GM23338 (cell line): ENCODE results near the gene FBRSL1. TPM values are rescaled to one million over a fixed set of nuclear protein-coding genes. Genes with fewer than 3 reads are reported as not detected.

Source experiments
- ATAC-seq: fragments of 200-7000 bp; cut with Tn5 transposase; 3 replicates; pipeline ENCODE4 v1.9.1; 2020
- DNase-seq: peaks from one replicate; pipeline ENCODE4 v3.0.0-alpha.2; 2015; ENCODE audit warnings: low spot score
- H2AFZ ChIP-seq: fragments of 200-600 bp; sonication (generic); 2 replicates; pipeline ENCODE4 v1.8.0; 2016; ENCODE audit warnings: antibody characterized with exemption, mild to moderate bottlenecking, moderate library complexity
- H3F3A ChIP-seq: fragments of 200-600 bp; sonication (generic); replicated peaks from 2 replicates; pipeline ENCODE4 v1.8.0; 2017; ENCODE audit warnings: antibody characterized with exemption, mixed run types, low read depth
- H3K27ac ChIP-seq: fragments of 200-600 bp; sonication (generic); 2 replicates; pipeline ENCODE4 v1.6.1; 2016; ENCODE audit warnings: low read depth
- H3K27me3 ChIP-seq: fragments of 200-600 bp; sonication (generic); 2 replicates; pipeline ENCODE4 v1.8.0; 2016; ENCODE audit warnings: mild to moderate bottlenecking, mixed run types, moderate library complexity; ENCODE audit not compliant: insufficient read depth
- H3K36me3 ChIP-seq: fragments of 200-600 bp; sonication (generic); 2 replicates; pipeline ENCODE4 v1.8.0; 2016; ENCODE audit warnings: mild to moderate bottlenecking; ENCODE audit not compliant: insufficient read depth
- H3K4me1 ChIP-seq: fragments of 200-600 bp; sonication (generic); 2 replicates; pipeline ENCODE4 v1.8.0; 2016; ENCODE audit warnings: mild to moderate bottlenecking, moderate library complexity; ENCODE audit not compliant: insufficient read depth
- H3K4me2 ChIP-seq: fragments of 200-600 bp; sonication (generic); 2 replicates; pipeline ENCODE4 v1.7.1; 2017; ENCODE audit warnings: mixed run types
- H3K4me3 ChIP-seq: fragments of 200-600 bp; sonication (generic); 2 replicates; pipeline ENCODE4 v1.6.1; 2016; ENCODE audit warnings: mixed run types
- H3K79me2 ChIP-seq: fragments of 200-600 bp; sonication (generic); replicated peaks from 2 replicates; pipeline ENCODE4 v1.8.0; 2017; ENCODE audit warnings: mild to moderate bottlenecking; ENCODE audit not compliant: insufficient read depth
- H3K9me2 ChIP-seq: fragments of 200-600 bp; sonication (generic); 2 replicates; pipeline ENCODE4 v1.8.0; 2017; ENCODE audit not compliant: insufficient read depth
- H4K20me1 ChIP-seq: fragments of 200-600 bp; sonication (generic); replicated peaks from 2 replicates; pipeline ENCODE4 v1.8.0; 2017; ENCODE audit warnings: mild to moderate bottlenecking; ENCODE audit not compliant: insufficient read depth
- H3K27ac Mint-ChIP-seq: 2 replicates; pipeline ENCODE4 v1.8.0; 2020; ENCODE audit warnings: inconsistent platforms, mild to moderate bottlenecking, moderate library complexity, mixed read lengths
- H3K27me3 Mint-ChIP-seq: 3 replicates; pipeline ENCODE4 v1.8.0; 2022; ENCODE audit warnings: low read depth, mild to moderate bottlenecking, moderate library complexity, mixed read lengths, inconsistent platforms; ENCODE audit not compliant: insufficient read depth, poor library complexity
- H3K36me3 Mint-ChIP-seq: 3 replicates; pipeline ENCODE4 v1.8.0; 2021; ENCODE audit warnings: low read depth, mild to moderate bottlenecking, inconsistent platforms, moderate library complexity, mixed read lengths
- H3K4me1 Mint-ChIP-seq: 3 replicates; pipeline ENCODE4 v1.8.0; 2020; ENCODE audit warnings: mild to moderate bottlenecking, inconsistent platforms, mixed read lengths
- H3K4me3 Mint-ChIP-seq: 3 replicates; pipeline ENCODE4 v1.8.0; 2021; ENCODE audit warnings: moderate library complexity, mild to moderate bottlenecking, inconsistent platforms, mixed read lengths
- H3K9me3 Mint-ChIP-seq: 3 replicates; pipeline ENCODE4 v1.8.0; 2020; ENCODE audit warnings: moderate library complexity, mild to moderate bottlenecking, inconsistent platforms, mixed read lengths
- CREB1 ChIP-seq: fragments of 250-450 bp; sonication (Bioruptor Pico); IDR thresholded peaks from 2 replicates; pipeline ENCODE4 v1.5.0; 2020; ENCODE audit warnings: low read depth, mild to moderate bottlenecking, moderate library complexity
- EZH2 ChIP-seq: fragments of 200-600 bp; sonication (generic); IDR thresholded peaks from one replicate; pipeline ENCODE4 v1.8.0; 2017; ENCODE audit warnings: antibody characterized with exemption, mild to moderate bottlenecking, low read depth; ENCODE audit not compliant: unreplicated experiment
- EZH2phosphoT487 ChIP-seq: fragments of 200-600 bp; sonication (generic); IDR thresholded peaks from one replicate; pipeline ENCODE4 v1.8.1; 2018; ENCODE audit warnings: antibody characterized with exemption; ENCODE audit not compliant: unreplicated experiment
- JUNB ChIP-seq: IDR thresholded peaks from one replicate; pipeline ENCODE4 v1.6.1; 2016; ENCODE audit warnings: antibody characterized with exemption; ENCODE audit not compliant: unreplicated experiment
- NANOG ChIP-seq: IDR thresholded peaks from 2 replicates; pipeline ENCODE4 v1.6.1; 2016; ENCODE audit warnings: antibody characterized with exemption, borderline replicate concordance
- POLR2AphosphoS5 ChIP-seq: IDR thresholded peaks from 2 replicates; pipeline ENCODE4 v1.6.1; 2016; ENCODE audit warnings: antibody characterized with exemption, low read depth
- STAT1 ChIP-seq: IDR thresholded peaks from one replicate; pipeline ENCODE4 v1.6.1; 2016; ENCODE audit warnings: antibody characterized with exemption; ENCODE audit not compliant: unreplicated experiment
- ZNF114 ChIP-seq: fragments of 250-450 bp; sonication (Bioruptor Pico); IDR thresholded peaks from 2 replicates; pipeline ENCODE4 v1.5.0; 2020; ENCODE audit warnings: mild to moderate bottlenecking, moderate library complexity
- ZNF331 ChIP-seq: fragments of 250-450 bp; sonication (Bioruptor Pico); IDR thresholded peaks from 2 replicates; pipeline ENCODE4 v1.5.0; 2020; ENCODE audit warnings: low read depth, mild to moderate bottlenecking, moderate library complexity
- polyA plus RNA-seq: library from polyadenylated mRNA; unstranded; fragments of >200 nt; fragmentation: Nextera tagmentation; extraction: Ambion mirVana; gene quantifications from 2 replicates; pipeline ENCODE4 v1.2.1, GENCODE V29; 2016
- total RNA-seq: library from RNA; depleted of rRNA; stranded (reverse); fragments of >200 nt; shearing (Covaris generic); gene quantifications from 2 replicates; pipeline ENCODE4 v1.2.3, GENCODE V29; 2014
- TF ChIP-seq, protein P1 (sequence below): IDR thresholded peaks from one replicate; pipeline ENCODE4 v1.6.1; 2018; ENCODE audit warnings: antibody characterized with exemption; ENCODE audit not compliant: unreplicated experiment
- TF ChIP-seq, protein P2 (sequence below), 2 experiments: fragments of 200-600 bp in 1 of 2; sonication (generic) in 1 of 2; conservative IDR thresholded peaks; 2 replicates each; pipeline versions ENCODE4 v1.5.1 to v1.6.1; 2016 to 2017; ENCODE audit warnings: antibody characterized with exemption in 2 of 2, low read depth in 2 of 2, mild to moderate bottlenecking in 2 of 2, moderate library complexity in 1 of 2
- TF ChIP-seq, protein P3 (sequence below): fragments of 250-450 bp; sonication (Bioruptor Pico); IDR thresholded peaks from 2 replicates; pipeline ENCODE4 v1.5.0; 2020; ENCODE audit warnings: mild to moderate bottlenecking, moderate library complexity
- TF ChIP-seq, protein P4 (sequence below): IDR thresholded peaks from 2 replicates; pipeline ENCODE4 v1.6.1; 2016; ENCODE audit warnings: antibody characterized with exemption

Gene FBRSL1
- total and polyA plus RNA-seq, 2 experiments from 2014 or later = 37.8 to 89.8 TPM

DNA sequence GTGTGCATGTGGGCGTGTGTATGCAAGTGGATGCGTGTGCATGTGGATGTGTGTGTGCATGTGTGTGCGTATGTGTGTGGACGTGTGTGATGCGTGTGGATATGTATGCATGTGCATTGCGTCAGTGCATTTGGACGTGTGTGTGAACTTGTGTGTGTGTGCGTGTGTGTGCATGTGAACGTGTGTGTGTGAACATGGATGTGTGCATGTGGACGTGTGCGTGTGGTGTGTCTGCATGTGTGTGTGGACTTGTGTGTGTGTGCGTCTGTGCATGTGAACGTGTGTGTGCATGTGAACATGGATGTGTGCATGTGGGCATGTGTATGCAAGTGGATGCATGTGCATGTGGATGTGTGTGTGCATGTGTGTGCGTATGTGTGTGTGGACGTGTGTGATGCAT lies 34.4 kb upstream of the FBRSL1 start:
- no peak overlapping the region for H3K4me2 ChIP-seq
- DNase-seq (no peak), ATAC-seq (no peak)
- Mint-ChIP-seq H3K27ac (no peak overlapping the region), H3K4me1 (no peaks in the 10 kb centered on the region; the same call in 2 of the 3 replicates), H3K4me3 (no peak overlapping the region; the same call in 2 of the 3 replicates), H3K27me3 (peaks cover 48% of the 10 kb centered on the region), H3K36me3 (peaks cover 6% of the 10 kb centered on the region; the same call in 2 of the 3 replicates), H3K9me3 (peaks cover 19% of the 10 kb centered on the region)
- no peaks in the 10 kb centered on the region for H3K9me2 ChIP-seq
- H3K27ac ChIP-seq = no peak overlapping the region
- no peaks in the 10 kb centered on the region for H3K4me1 ChIP-seq
- no peak overlapping the region for H2AFZ ChIP-seq
- no peaks in the 10 kb centered on the region for H4K20me1 ChIP-seq
- peaks cover 10% of the 10 kb centered on the region; the same call in 1 of the 2 replicates for H3F3A ChIP-seq
- TF ChIP-seq JUNB = no peak
- TF ChIP-seq CREB1 = no peak
- TF ChIP-seq, protein P1, sequence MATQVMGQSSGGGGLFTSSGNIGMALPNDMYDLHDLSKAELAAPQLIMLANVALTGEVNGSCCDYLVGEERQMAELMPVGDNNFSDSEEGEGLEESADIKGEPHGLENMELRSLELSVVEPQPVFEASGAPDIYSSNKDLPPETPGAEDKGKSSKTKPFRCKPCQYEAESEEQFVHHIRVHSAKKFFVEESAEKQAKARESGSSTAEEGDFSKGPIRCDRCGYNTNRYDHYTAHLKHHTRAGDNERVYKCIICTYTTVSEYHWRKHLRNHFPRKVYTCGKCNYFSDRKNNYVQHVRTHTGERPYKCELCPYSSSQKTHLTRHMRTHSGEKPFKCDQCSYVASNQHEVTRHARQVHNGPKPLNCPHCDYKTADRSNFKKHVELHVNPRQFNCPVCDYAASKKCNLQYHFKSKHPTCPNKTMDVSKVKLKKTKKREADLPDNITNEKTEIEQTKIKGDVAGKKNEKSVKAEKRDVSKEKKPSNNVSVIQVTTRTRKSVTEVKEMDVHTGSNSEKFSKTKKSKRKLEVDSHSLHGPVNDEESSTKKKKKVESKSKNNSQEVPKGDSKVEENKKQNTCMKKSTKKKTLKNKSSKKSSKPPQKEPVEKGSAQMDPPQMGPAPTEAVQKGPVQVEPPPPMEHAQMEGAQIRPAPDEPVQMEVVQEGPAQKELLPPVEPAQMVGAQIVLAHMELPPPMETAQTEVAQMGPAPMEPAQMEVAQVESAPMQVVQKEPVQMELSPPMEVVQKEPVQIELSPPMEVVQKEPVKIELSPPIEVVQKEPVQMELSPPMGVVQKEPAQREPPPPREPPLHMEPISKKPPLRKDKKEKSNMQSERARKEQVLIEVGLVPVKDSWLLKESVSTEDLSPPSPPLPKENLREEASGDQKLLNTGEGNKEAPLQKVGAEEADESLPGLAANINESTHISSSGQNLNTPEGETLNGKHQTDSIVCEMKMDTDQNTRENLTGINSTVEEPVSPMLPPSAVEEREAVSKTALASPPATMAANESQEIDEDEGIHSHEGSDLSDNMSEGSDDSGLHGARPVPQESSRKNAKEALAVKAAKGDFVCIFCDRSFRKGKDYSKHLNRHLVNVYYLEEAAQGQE = no peak
- TF ChIP-seq, protein P2, sequence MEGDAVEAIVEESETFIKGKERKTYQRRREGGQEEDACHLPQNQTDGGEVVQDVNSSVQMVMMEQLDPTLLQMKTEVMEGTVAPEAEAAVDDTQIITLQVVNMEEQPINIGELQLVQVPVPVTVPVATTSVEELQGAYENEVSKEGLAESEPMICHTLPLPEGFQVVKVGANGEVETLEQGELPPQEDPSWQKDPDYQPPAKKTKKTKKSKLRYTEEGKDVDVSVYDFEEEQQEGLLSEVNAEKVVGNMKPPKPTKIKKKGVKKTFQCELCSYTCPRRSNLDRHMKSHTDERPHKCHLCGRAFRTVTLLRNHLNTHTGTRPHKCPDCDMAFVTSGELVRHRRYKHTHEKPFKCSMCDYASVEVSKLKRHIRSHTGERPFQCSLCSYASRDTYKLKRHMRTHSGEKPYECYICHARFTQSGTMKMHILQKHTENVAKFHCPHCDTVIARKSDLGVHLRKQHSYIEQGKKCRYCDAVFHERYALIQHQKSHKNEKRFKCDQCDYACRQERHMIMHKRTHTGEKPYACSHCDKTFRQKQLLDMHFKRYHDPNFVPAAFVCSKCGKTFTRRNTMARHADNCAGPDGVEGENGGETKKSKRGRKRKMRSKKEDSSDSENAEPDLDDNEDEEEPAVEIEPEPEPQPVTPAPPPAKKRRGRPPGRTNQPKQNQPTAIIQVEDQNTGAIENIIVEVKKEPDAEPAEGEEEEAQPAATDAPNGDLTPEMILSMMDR (conservative IDR thresholded peaks at IDR 0.05; ENCODE audit: low read depth in 2 of 2) = no peak
- TF ChIP-seq ZNF331 (CRISPR knock-in tag) = no peak
- no peak for TF ChIP-seq STAT1
- TF ChIP-seq POLR2AphosphoS5 = no peak
- TF ChIP-seq EZH2 = no peak
- no peak for TF ChIP-seq EZH2phosphoT487
- TF ChIP-seq, protein P3, sequence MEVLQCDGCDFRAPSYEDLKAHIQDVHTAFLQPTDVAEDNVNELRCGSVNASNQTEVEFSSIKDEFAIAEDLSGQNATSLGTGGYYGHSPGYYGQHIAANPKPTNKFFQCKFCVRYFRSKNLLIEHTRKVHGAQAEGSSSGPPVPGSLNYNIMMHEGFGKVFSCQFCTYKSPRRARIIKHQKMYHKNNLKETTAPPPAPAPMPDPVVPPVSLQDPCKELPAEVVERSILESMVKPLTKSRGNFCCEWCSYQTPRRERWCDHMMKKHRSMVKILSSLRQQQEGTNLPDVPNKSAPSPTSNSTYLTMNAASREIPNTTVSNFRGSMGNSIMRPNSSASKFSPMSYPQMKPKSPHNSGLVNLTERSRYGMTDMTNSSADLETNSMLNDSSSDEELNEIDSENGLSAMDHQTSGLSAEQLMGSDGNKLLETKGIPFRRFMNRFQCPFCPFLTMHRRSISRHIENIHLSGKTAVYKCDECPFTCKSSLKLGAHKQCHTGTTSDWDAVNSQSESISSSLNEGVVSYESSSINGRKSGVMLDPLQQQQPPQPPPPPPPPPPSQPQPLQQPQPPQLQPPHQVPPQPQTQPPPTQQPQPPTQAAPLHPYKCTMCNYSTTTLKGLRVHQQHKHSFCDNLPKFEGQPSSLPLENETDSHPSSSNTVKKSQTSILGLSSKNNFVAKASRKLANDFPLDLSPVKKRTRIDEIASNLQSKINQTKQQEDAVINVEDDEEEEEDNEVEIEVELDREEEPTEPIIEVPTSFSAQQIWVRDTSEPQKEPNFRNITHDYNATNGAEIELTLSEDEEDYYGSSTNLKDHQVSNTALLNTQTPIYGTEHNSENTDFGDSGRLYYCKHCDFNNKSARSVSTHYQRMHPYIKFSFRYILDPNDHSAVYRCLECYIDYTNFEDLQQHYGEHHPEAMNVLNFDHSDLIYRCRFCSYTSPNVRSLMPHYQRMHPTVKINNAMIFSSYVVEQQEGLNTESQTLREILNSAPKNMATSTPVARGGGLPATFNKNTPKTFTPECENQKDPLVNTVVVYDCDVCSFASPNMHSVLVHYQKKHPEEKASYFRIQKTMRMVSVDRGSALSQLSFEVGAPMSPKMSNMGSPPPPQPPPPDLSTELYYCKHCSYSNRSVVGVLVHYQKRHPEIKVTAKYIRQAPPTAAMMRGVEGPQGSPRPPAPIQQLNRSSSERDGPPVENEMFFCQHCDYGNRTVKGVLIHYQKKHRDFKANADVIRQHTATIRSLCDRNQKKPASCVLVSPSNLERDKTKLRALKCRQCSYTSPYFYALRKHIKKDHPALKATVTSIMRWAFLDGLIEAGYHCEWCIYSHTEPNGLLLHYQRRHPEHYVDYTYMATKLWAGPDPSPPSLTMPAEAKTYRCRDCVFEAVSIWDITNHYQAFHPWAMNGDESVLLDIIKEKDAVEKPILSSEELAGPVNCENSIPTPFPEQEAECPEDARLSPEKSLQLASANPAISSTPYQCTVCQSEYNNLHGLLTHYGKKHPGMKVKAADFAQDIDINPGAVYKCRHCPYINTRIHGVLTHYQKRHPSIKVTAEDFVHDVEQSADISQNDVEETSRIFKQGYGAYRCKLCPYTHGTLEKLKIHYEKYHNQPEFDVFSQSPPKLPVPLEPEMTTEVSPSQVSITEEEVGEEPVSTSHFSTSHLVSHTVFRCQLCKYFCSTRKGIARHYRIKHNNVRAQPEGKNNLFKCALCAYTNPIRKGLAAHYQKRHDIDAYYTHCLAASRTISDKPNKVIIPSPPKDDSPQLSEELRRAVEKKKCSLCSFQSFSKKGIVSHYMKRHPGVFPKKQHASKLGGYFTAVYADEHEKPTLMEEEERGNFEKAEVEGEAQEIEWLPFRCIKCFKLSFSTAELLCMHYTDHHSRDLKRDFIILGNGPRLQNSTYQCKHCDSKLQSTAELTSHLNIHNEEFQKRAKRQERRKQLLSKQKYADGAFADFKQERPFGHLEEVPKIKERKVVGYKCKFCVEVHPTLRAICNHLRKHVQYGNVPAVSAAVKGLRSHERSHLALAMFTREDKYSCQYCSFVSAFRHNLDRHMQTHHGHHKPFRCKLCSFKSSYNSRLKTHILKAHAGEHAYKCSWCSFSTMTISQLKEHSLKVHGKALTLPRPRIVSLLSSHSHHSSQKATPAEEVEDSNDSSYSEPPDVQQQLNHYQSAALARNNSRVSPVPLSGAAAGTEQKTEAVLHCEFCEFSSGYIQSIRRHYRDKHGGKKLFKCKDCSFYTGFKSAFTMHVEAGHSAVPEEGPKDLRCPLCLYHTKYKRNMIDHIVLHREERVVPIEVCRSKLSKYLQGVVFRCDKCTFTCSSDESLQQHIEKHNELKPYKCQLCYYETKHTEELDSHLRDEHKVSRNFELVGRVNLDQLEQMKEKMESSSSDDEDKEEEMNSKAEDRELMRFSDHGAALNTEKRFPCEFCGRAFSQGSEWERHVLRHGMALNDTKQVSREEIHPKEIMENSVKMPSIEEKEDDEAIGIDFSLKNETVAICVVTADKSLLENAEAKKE = no peak
- TF ChIP-seq ZNF114 (CRISPR knock-in tag) = no peak
- TF ChIP-seq NANOG = no peak
- TF ChIP-seq, protein P4, sequence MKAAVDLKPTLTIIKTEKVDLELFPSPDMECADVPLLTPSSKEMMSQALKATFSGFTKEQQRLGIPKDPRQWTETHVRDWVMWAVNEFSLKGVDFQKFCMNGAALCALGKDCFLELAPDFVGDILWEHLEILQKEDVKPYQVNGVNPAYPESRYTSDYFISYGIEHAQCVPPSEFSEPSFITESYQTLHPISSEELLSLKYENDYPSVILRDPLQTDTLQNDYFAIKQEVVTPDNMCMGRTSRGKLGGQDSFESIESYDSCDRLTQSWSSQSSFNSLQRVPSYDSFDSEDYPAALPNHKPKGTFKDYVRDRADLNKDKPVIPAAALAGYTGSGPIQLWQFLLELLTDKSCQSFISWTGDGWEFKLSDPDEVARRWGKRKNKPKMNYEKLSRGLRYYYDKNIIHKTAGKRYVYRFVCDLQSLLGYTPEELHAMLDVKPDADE = no peak
- no peaks in the 10 kb centered on the region for H3K36me3 ChIP-seq
- H3K4me3 ChIP-seq = no peak overlapping the region
- H3K27me3 ChIP-seq = peaks cover 45% of the 10 kb centered on the region
- H3K79me2 ChIP-seq = no peaks in the 10 kb centered on the region
